RPMI7951 (cell line): ENCODE results near the gene CFAP70. TPM values are rescaled to one million over a fixed set of nuclear protein-coding genes. Genes with fewer than 3 reads are reported as not detected.
A peak's percentile ranks its signal among the peaks of the same experiment; 100 is the strongest.
"Not testable (repeated sequence)": the region's sequence is repeated elsewhere in the genome, so short reads cannot be mapped to it uniquely, and the experiment has no call there.

Experiments
- DNase-seq: peaks from one replicate; pipeline ENCODE4 v3.0.0-alpha.2; 2012; ENCODE audit warnings: low read depth
- total RNA-seq: library from RNA; depleted of rRNA; stranded (reverse); fragments of >200 nt; shearing (Covaris generic); gene quantifications from 2 replicates; pipeline ENCODE4 v1.2.3, GENCODE V29; 2014

Gene CFAP70
- total RNA-seq, 1 experiment from 2014 or later: 0.12 TPM

GRCh38 chr10:73339436-73339835 lies 19.2 kb downstream of the CFAP70 start:
- DNase-seq: no peak

GRCh38 chr10:73338801-73339368 lies 19.8 kb downstream of the CFAP70 start:
- no peak for DNase-seq

- DNase-seq: no peak
Measured at GRCh38 chr10:73333202-73333601, 25.5 kb downstream of the CFAP70 start.

GRCh38 chr10:73332379-73332778 lies 26.3 kb downstream of the CFAP70 start:
- no peak for DNase-seq

GRCh38 chr10:73328523-73328922 lies 30.1 kb downstream of the CFAP70 start:
- not testable (repeated sequence) for DNase-seq

GRCh38 chr10:73325290-73325689 lies 33.4 kb downstream of the CFAP70 start:
- DNase-seq: not testable (repeated sequence)

GRCh38 chr10:73323582-73323981 lies 35.1 kb downstream of the CFAP70 start:
- not testable (repeated sequence) for DNase-seq

- no peak for DNase-seq
Measured at GRCh38 chr10:73310475-73310874, 48.2 kb downstream of the CFAP70 start.

GRCh38 chr10:73307203-73307800 lies 51.4 kb downstream of the CFAP70 start:
- DNase-seq: no peak

- no peak for DNase-seq
Measured at GRCh38 chr10:73306171-73306708, 52.4 kb downstream of the CFAP70 start.

GRCh38 chr10:73296946-73297345 lies 61.7 kb downstream of the CFAP70 start:
- no peak for DNase-seq

GRCh38 chr10:73293461-73293860 lies 65.2 kb downstream of the CFAP70 start:
- no peak for DNase-seq

- no peak for DNase-seq
Measured at GRCh38 chr10:73289958-73290357, 68.7 kb downstream of the CFAP70 start.

GRCh38 chr10:73287441-73287840 lies 71.2 kb downstream of the CFAP70 start:
- DNase-seq: no peak

- no peak for DNase-seq
Measured at GRCh38 chr10:73281097-73281496, 77.6 kb downstream of the CFAP70 start.

GRCh38 chr10:73264423-73264822 lies 94.2 kb downstream of the CFAP70 start:
- DNase-seq: no peak

- peak; percentile 43 for DNase-seq
Measured at GRCh38 chr10:73263693-73264347, 94.8 kb downstream of the CFAP70 start.

- DNase-seq: no peak
Measured at GRCh38 chr10:73262880-73263555, 95.6 kb downstream of the CFAP70 start.

GRCh38 chr10:73262105-73262730 lies 96.4 kb downstream of the CFAP70 start:
- DNase-seq: peak; percentile 79

GRCh38 chr10:73261362-73261995 lies 97.2 kb downstream of the CFAP70 start:
- DNase-seq: no peak

GRCh38 chr10:73258612-73259011 lies 100.1 kb downstream of the CFAP70 start:
- DNase-seq: not testable (repeated sequence)

- no peak for DNase-seq
Measured at GRCh38 chr10:73253225-73253555, 105.5 kb downstream of the CFAP70 start.
